ENCODE measurements around the gene SYNE1. TPM values are rescaled to one million over a fixed set of nuclear protein-coding genes. Genes with fewer than 3 reads are reported as not detected.

SYNE1 gene
- total RNA-seq, 1 experiment from 2014 or later = 3.0 TPM

- WGBS (ENCODE audit: extremely low coverage, insufficient read length, low lambda C conversion rate) = no CpG with 5 or more reads among the region's 2 CpGs
- no peak overlapping the region for H2AFZ ChIP-seq (ENCODE audit: low read length)
Observed at GRCh38 chr6:152087096-152087495, 550.1 kb downstream of the SYNE1 start.

More at GRCh38 chr6:152087096-152087495, 550.1 kb downstream of the SYNE1 start:
- H4K8ac ChIP-seq (replicated peaks; ENCODE audit: insufficient read length, low read depth, low read length) = no peak overlapping the region
- no peak for TF ChIP-seq CTCF (conservative IDR thresholded peaks at IDR 0.05)
- no peak overlapping the region for H3K4ac ChIP-seq (ENCODE audit: low read depth, low read length)
- no peak overlapping the region for H3T11ph ChIP-seq (ENCODE audit: low read length)
- Mint-ChIP-seq H3K4me1 (peaks cover 6% of the 10 kb centered on the region in 2 experiments; a peak in 3 of 4 replicates), H3K9me3 (peaks cover 1 to 2% of the 10 kb centered on the region in 2 experiments; a peak in 2 of 5 replicates), H3K4me3 (no peak overlapping the region), H3K36me3 (ENCODE audit: insufficient read depth in 1 of 3, low read depth in 3 of 3) (no peaks in the 10 kb centered on the region), H3K27ac (no peak overlapping the region), H3K27me3 (ENCODE audit: low read depth) (no peaks in the 10 kb centered on the region; the same call in 1 of the 2 replicates)
- DNase-seq = no peak
- H3K4me1 ChIP-seq (ENCODE audit: insufficient read depth, low read length) = no peaks in the 10 kb centered on the region
- no peaks in the 10 kb centered on the region for H3K79me2 ChIP-seq (ENCODE audit: insufficient read depth, low read length)
- no peak overlapping the region for H3K27ac ChIP-seq (ENCODE audit: insufficient read length, low read depth, low read length)
- no peak overlapping the region for H2BK5ac ChIP-seq (ENCODE audit: insufficient read length, low read length)
- H3K9ac ChIP-seq (ENCODE audit: extremely low read depth, insufficient read length, low read length) = no peak overlapping the region
- H3K27me3 ChIP-seq (ENCODE audit: insufficient read depth, low read length) = no peaks in the 10 kb centered on the region
- H3K23ac ChIP-seq (ENCODE audit: insufficient read length, low read depth, low read length) = no peak overlapping the region
- no peak overlapping the region for H3K18ac ChIP-seq (ENCODE audit: insufficient read length, low read depth, low read length)
- H3K23me2 ChIP-seq (ENCODE audit: insufficient read length, low read depth, low read length, poor library complexity, severe bottlenecking) = no peaks in the 10 kb centered on the region
- no peak overlapping the region for H4K5ac ChIP-seq (ENCODE audit: insufficient read length, low read depth, low read length)
- no peaks in the 10 kb centered on the region for H3K79me1 ChIP-seq (ENCODE audit: insufficient read depth, low read depth, low read length, poor library complexity, severe bottlenecking)
- no peak overlapping the region for H2BK15ac ChIP-seq (ENCODE audit: low read depth, low read length)
- H3K14ac ChIP-seq (ENCODE audit: insufficient read depth, low read length) = no peak overlapping the region
- H4K20me1 ChIP-seq (ENCODE audit: control insufficient read depth, insufficient read depth, insufficient read length) = no peaks in the 10 kb centered on the region
- no peak overlapping the region for H4K91ac ChIP-seq (ENCODE audit: insufficient read length, low read depth, low read length)
- no peak overlapping the region for H3K4me2 ChIP-seq (ENCODE audit: insufficient read depth, insufficient read length, low read length)
- no peak overlapping the region for H2AK5ac ChIP-seq (ENCODE audit: insufficient read length, low read length)
- H2BK12ac ChIP-seq (ENCODE audit: insufficient read length, low read depth, low read length) = no peak overlapping the region
- H3K9me3 ChIP-seq (ENCODE audit: control insufficient read depth, low read depth, low read length) = no peaks in the 10 kb centered on the region
- no peak overlapping the region for H2BK20ac ChIP-seq (ENCODE audit: low read depth, low read length, poor library complexity, severe bottlenecking)
- H2BK120ac ChIP-seq (ENCODE audit: low read depth, low read length, poor library complexity, severe bottlenecking) = no peak overlapping the region
- H3K56ac ChIP-seq (ENCODE audit: insufficient read length, low read depth, low read length) = no peak overlapping the region
